Gastroesophageal sphincter (tissue), 3 donors: ENCODE measurements around the gene ZNF541.

Experiments
- CTCF ChIP-seq, 4 experiments: fragments of 200-600 bp in 2 of 4; fragments of 450-650 bp in 2 of 4; sonication (generic) in 1 of 4; IDR thresholded peaks; one replicate each; pipeline ENCODE4 v1.5.1; 2017 to 2019; ENCODE audit warnings: antibody characterized with exemption in 4 of 4, mild to moderate bottlenecking in 2 of 4, moderate library complexity in 2 of 4
- POLR2A ChIP-seq, 2 donors: fragments of 450-650 bp; IDR thresholded peaks; one replicate each; pipeline ENCODE4 v1.6.1; 2017; ENCODE audit warnings: antibody characterized with exemption in 2 of 2, mild to moderate bottlenecking in 2 of 2, moderate library complexity in 1 of 2
- POLR2AphosphoS5 ChIP-seq: sonication (generic); formaldehyde crosslinking; IDR thresholded peaks from one replicate; pipeline ENCODE4 v1.6.1; 2017; ENCODE audit warnings: antibody characterized with exemption

- TF ChIP-seq POLR2A (IDR thresholded peaks at IDR 0.05) (no peak), POLR2AphosphoS5 (no peak), CTCF (IDR thresholded peaks at IDR 0.05) (no peak)
Observed at GRCh38 chr19:47560999-47561398, 11.9 kb downstream of the ZNF541 start.
